SU-DHL-6 (cell line): Measurements from ENCODE around the gene ANKS1B.

Experiments
- CTCF ChIP-seq: fragments of 200-600 bp; sonication (generic); IDR thresholded peaks from one replicate; pipeline ENCODE4 v1.5.1; 2017; ENCODE audit warnings: antibody characterized with exemption, mild to moderate bottlenecking, low read length, moderate library complexity; ENCODE audit not compliant: insufficient read depth, poor library complexity, severe bottlenecking
- EZH2phosphoT487 ChIP-seq: fragments of 200-600 bp; sonication (generic), shearing (Covaris generic); conservative IDR thresholded peaks from 2 replicates; pipeline ENCODE4 v1.6.1; 2018; ENCODE audit warnings: mild to moderate bottlenecking, antibody characterized with exemption, low read length, moderate library complexity, mixed read lengths

GRCh38 chr12:99476956-99477355 lies 507.8 kb downstream of the ANKS1B start:
- no peak for TF ChIP-seq CTCF
- no peak for TF ChIP-seq EZH2phosphoT487
